NCI-H446 treated with DMSO at 0.1 percent for 48 hours (cell line): ENCODE results near the gene OR5AL1.
"Not testable (repeated sequence)": the region's sequence is repeated elsewhere in the genome, so short reads cannot be mapped to it uniquely, and the experiment has no call there.

Experiments used
- DNase-seq: peaks from one replicate; lab custom pipeline; 2025; lab: John Stamatoyannopoulos, UW

OR5AL1 gene

GRCh38 chr11:56412396-56412795, at the start of gene OR5AL1:
TSS of gene OR5AL1 (plus strand) at chr11:56412696.
- no peak for DNase-seq

- no peak for DNase-seq
These were observed 37.2 kb upstream of the OR5AL1 start, which contains the start of gene OR8U1 for GRCh38 chr11:56375324-56375723. TSS of gene OR8U1 (plus strand) at chr11:56375624. CDS start at chr11:56375624, 0 bp downstream.

DNA sequence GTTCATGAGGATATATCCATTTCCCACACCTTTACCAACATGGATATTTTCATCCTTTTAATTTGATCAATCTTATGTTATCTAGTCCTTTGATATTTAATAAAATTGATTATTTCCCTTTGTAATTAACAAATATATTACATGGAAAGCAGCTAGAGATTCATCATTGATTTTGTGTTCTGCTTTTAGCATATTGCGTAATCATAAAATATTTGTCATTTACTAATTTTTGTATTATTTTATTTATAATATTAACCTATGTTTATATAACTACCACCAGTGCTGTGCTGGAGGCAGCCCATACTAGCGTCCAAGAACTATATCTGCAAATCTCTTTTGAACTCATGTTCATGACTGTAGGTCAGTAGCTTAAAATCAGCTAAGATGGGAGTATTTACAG, 32.4 kb upstream of the OR5AL1 start:
- DNase-seq = no peak

GRCh38 chr11:56394381-56394780, 18.1 kb upstream of the OR5AL1 start:
- no peak for DNase-seq

DNA sequence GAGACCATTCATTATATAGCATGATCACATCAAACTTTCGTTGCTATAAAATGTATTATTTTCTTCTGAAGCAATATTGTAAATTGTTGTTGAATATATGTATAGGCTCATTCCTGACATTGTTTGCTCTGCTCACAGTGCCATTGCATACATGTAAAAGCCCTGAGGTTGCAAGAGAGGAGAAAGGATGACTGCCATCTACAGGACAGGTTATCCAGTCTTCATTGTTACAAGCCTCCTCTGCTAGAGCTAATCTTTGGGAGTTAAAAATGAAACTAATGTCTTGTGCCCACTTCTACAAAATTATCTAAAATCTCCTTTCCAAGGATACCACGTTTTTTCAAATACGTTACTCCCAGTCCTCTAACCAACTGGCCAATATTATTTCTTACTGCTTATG, 16.4 kb upstream of the OR5AL1 start:
- no peak for DNase-seq

DNA sequence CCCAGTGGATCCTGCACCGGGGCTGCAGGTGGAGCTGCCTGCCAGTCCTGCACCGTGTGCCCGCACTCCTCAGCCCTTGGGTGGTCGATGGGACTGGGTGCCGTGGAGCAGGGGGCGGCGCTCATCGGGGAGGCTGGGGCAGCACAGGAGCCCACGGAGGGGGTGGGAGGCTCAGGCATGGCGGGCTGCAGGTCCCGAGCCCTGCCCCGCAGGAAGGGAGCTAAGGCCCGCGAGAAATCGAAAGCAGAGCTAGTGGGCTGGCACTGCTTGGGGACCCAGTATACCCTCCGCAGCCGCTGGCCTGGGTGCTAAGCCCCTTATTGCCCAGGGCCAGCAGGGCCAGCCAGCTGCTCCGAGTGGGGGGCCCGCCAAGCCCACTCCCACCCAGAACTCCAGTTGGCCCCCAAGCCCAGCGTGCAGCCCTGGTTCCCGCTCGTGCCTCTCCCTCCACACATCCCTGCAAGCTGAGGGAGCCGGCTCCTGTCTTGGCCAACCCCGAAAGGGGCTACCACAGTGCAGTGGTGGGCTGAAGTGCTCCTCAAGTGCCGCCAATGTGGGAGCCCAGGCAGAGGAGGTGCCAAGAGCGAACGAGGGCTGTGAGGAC, 10.5 kb upstream of the OR5AL1 start:
- not testable (repeated sequence) for DNase-seq

DNA sequence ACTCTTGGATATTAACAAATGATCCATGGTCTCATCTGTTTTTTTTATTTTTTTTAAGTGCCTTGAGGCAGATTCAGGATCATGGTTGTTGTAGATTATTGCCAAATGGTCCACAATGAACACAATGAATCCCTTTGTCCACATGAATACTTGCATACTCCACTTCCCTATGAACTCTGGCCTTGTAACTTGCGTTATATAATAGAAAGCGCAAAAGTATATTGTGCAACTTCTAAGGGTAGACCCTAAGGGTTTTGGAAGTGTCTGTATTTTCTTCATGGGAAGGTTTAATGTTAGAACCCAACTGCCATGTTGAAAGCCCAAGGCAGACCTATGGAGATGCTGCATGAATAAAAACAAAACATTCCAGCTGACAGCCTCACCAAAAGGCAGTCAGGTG, 8.1 kb upstream of the OR5AL1 start:
- no peak for DNase-seq

- DNase-seq = no peak
These were observed 1.7 kb upstream of the OR5AL1 start for GRCh38 chr11:56410801-56411200.

GRCh38 chr11:56453521-56453920, 41.0 kb downstream of the OR5AL1 start:
- DNase-seq = no peak

DNA sequence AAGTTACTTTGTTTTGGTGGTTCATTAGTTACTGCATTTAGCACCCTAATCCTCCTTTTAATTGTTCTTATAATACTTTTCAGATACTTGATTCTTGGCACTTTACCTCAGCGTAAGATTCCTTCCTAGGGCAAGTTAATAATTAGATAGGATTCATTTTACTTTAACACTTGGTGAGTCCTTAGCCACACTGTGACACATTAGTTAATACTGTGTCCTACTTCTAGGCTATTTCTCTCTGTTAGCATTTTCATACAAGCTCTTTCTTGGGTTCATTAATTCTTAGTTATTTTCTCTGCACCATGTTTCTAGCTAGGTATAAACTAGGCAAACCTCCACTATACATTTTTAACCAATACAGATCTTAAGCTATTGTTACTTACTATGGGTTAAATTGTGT, 44.6 kb downstream of the OR5AL1 start:
- no peak for DNase-seq
